ENCODE data around the gene CARMIL3. TPM values are rescaled to one million over a fixed set of nuclear protein-coding genes. Genes with fewer than 3 reads are reported as not detected.

The CARMIL3 gene
- total and polyA plus RNA-seq, 2 experiments from 2014 or later: 3.7 to 11.8 TPM

DNA sequence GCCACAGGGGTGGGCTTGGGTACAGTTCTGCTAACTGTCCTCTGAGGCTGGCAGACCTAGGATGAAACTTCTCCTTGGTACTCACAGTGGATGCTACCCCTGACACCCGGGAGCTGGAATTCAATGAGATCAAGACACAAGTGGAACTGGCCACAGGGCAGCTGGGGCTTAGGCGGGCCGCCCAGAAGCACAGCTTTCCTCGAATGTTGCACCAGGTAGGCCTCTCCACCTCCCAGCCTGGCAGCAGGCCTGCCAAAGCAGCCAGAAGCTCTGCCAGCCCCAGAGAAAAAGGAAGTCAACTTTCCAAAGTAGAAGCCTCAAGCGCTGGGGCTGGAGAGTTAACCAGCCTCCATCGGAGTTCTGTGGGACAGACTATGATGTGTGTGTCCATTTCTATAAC, 65.4 kb downstream of the CARMIL3 start (continued):
- TF ChIP-seq, protein P1, sequence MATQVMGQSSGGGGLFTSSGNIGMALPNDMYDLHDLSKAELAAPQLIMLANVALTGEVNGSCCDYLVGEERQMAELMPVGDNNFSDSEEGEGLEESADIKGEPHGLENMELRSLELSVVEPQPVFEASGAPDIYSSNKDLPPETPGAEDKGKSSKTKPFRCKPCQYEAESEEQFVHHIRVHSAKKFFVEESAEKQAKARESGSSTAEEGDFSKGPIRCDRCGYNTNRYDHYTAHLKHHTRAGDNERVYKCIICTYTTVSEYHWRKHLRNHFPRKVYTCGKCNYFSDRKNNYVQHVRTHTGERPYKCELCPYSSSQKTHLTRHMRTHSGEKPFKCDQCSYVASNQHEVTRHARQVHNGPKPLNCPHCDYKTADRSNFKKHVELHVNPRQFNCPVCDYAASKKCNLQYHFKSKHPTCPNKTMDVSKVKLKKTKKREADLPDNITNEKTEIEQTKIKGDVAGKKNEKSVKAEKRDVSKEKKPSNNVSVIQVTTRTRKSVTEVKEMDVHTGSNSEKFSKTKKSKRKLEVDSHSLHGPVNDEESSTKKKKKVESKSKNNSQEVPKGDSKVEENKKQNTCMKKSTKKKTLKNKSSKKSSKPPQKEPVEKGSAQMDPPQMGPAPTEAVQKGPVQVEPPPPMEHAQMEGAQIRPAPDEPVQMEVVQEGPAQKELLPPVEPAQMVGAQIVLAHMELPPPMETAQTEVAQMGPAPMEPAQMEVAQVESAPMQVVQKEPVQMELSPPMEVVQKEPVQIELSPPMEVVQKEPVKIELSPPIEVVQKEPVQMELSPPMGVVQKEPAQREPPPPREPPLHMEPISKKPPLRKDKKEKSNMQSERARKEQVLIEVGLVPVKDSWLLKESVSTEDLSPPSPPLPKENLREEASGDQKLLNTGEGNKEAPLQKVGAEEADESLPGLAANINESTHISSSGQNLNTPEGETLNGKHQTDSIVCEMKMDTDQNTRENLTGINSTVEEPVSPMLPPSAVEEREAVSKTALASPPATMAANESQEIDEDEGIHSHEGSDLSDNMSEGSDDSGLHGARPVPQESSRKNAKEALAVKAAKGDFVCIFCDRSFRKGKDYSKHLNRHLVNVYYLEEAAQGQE (IDR thresholded peaks at IDR 0.05; ENCODE audit: unreplicated experiment): no peak
- TF ChIP-seq ZNF331 (CRISPR knock-in tag; IDR thresholded peaks at IDR 0.05; ENCODE audit: low read depth): no peak
- TF ChIP-seq EZH2 (IDR thresholded peaks at IDR 0.05; ENCODE audit: low read depth, unreplicated experiment): no peak

Other genes starting within 250 kb of the CARMIL3 start
- gene DHRS4, start 98.2 kb upstream of the CARMIL3 start, total RNA-seq (2014; rRNA removed; shearing (Covaris generic)): 15.1 and 16.6 TPM in 2 replicates
- gene DHRS4, start 98.2 kb upstream of the CARMIL3 start, polyA plus RNA-seq (2016; fragmentation: Nextera tagmentation; extraction: Ambion mirVana): 16.7 and 18.4 TPM in 2 replicates
- 6.2 and 6.7 TPM in 2 replicates for gene DHRS4L2, start 63.1 kb upstream of the CARMIL3 start, total RNA-seq (2014; rRNA removed; shearing (Covaris generic))
- gene DHRS4L2, start 63.1 kb upstream of the CARMIL3 start, polyA plus RNA-seq (2016; fragmentation: Nextera tagmentation; extraction: Ambion mirVana): 12.9 and 14.3 TPM in 2 replicates
- gene CPNE6, start 19.6 kb downstream of the CARMIL3 start, total RNA-seq (2014; rRNA removed; shearing (Covaris generic)): not detected in 2 replicates
- gene CPNE6, start 19.6 kb downstream of the CARMIL3 start, polyA plus RNA-seq (2016; fragmentation: Nextera tagmentation; extraction: Ambion mirVana): 0.16 TPM in 1 of 2 replicates, not detected in the other
- 103 and 112 TPM in 2 replicates for gene PCK2, start 42.3 kb downstream of the CARMIL3 start, total RNA-seq (2014; rRNA removed; shearing (Covaris generic))
- 53.5 and 57.9 TPM in 2 replicates for gene PCK2, start 42.3 kb downstream of the CARMIL3 start, polyA plus RNA-seq (2016; fragmentation: Nextera tagmentation; extraction: Ambion mirVana)
- 78.7 and 93.2 TPM in 2 replicates for gene DCAF11, start 62.8 kb downstream of the CARMIL3 start, total RNA-seq (2014; rRNA removed; shearing (Covaris generic))
- gene DCAF11, start 62.8 kb downstream of the CARMIL3 start, polyA plus RNA-seq (2016; fragmentation: Nextera tagmentation; extraction: Ambion mirVana): 18.6 and 19.0 TPM in 2 replicates
- gene NRL, start 62.9 kb downstream of the CARMIL3 start, total RNA-seq (2014; rRNA removed; shearing (Covaris generic)): 2.2 and 5.2 TPM in 2 replicates
- gene NRL, start 62.9 kb downstream of the CARMIL3 start, polyA plus RNA-seq (2016; fragmentation: Nextera tagmentation; extraction: Ambion mirVana): 1.4 and 1.8 TPM in 2 replicates
- not detected in 2 replicates for gene FITM1, start 78.7 kb downstream of the CARMIL3 start, total RNA-seq (2014; rRNA removed; shearing (Covaris generic))
- gene FITM1, start 78.7 kb downstream of the CARMIL3 start, polyA plus RNA-seq (2016; fragmentation: Nextera tagmentation; extraction: Ambion mirVana): 0.53 and 0.57 TPM in 2 replicates
- 53.9 and 61.1 TPM in 2 replicates for gene PSME1, start 84.2 kb downstream of the CARMIL3 start, total RNA-seq (2014; rRNA removed; shearing (Covaris generic))
- gene PSME1, start 84.2 kb downstream of the CARMIL3 start, polyA plus RNA-seq (2016; fragmentation: Nextera tagmentation; extraction: Ambion mirVana): 215 and 220 TPM in 2 replicates
- 20.1 and 30.0 TPM in 2 replicates for gene EMC9, start 89.6 kb downstream of the CARMIL3 start, total RNA-seq (2014; rRNA removed; shearing (Covaris generic))
- 64.2 and 64.9 TPM in 2 replicates for gene EMC9, start 89.6 kb downstream of the CARMIL3 start, polyA plus RNA-seq (2016; fragmentation: Nextera tagmentation; extraction: Ambion mirVana)
- 54.0 and 59.9 TPM in 2 replicates for gene PSME2, start 94.6 kb downstream of the CARMIL3 start, total RNA-seq (2014; rRNA removed; shearing (Covaris generic))
- 246 and 259 TPM in 2 replicates for gene PSME2, start 94.6 kb downstream of the CARMIL3 start, polyA plus RNA-seq (2016; fragmentation: Nextera tagmentation; extraction: Ambion mirVana)
- gene RNF31, start 95.5 kb downstream of the CARMIL3 start, total RNA-seq (2014; rRNA removed; shearing (Covaris generic)): 54.8 and 86.4 TPM in 2 replicates
- 84.1 and 87.4 TPM in 2 replicates for gene RNF31, start 95.5 kb downstream of the CARMIL3 start, polyA plus RNA-seq (2016; fragmentation: Nextera tagmentation; extraction: Ambion mirVana)
- gene IRF9, start 109.3 kb downstream of the CARMIL3 start, total RNA-seq (2014; rRNA removed; shearing (Covaris generic)): 8.2 and 9.2 TPM in 2 replicates
- gene IRF9, start 109.3 kb downstream of the CARMIL3 start, polyA plus RNA-seq (2016; fragmentation: Nextera tagmentation; extraction: Ambion mirVana): 8.4 and 11.1 TPM in 2 replicates
- 23.6 and 25.7 TPM in 2 replicates for gene REC8, start 120.1 kb downstream of the CARMIL3 start, total RNA-seq (2014; rRNA removed; shearing (Covaris generic))
- 36.8 and 38.8 TPM in 2 replicates for gene REC8, start 120.1 kb downstream of the CARMIL3 start, polyA plus RNA-seq (2016; fragmentation: Nextera tagmentation; extraction: Ambion mirVana)
- gene IPO4, start 136.8 kb downstream of the CARMIL3 start, total RNA-seq (2014; rRNA removed; shearing (Covaris generic)): 84.2 and 105 TPM in 2 replicates
- gene IPO4, start 136.8 kb downstream of the CARMIL3 start, polyA plus RNA-seq (2016; fragmentation: Nextera tagmentation; extraction: Ambion mirVana): 34.2 and 34.3 TPM in 2 replicates
- gene TM9SF1, start 143.4 kb downstream of the CARMIL3 start, total RNA-seq (2014; rRNA removed; shearing (Covaris generic)): 25.6 and 27.5 TPM in 2 replicates
- gene TM9SF1, start 143.4 kb downstream of the CARMIL3 start, polyA plus RNA-seq (2016; fragmentation: Nextera tagmentation; extraction: Ambion mirVana): 10.7 and 12.6 TPM in 2 replicates
- gene TSSK4, start 153.7 kb downstream of the CARMIL3 start, total RNA-seq (2014; rRNA removed; shearing (Covaris generic)): 0.66 and 1.0 TPM in 2 replicates
- 0.70 and 0.84 TPM in 2 replicates for gene TSSK4, start 153.7 kb downstream of the CARMIL3 start, polyA plus RNA-seq (2016; fragmentation: Nextera tagmentation; extraction: Ambion mirVana)
- gene CHMP4A, start 161.5 kb downstream of the CARMIL3 start, total RNA-seq (2014; rRNA removed; shearing (Covaris generic)): 10.6 and 19.3 TPM in 2 replicates
- gene CHMP4A, start 161.5 kb downstream of the CARMIL3 start, polyA plus RNA-seq (2016; fragmentation: Nextera tagmentation; extraction: Ambion mirVana): 30.1 and 36.9 TPM in 2 replicates
- 9.6 and 9.8 TPM in 2 replicates for gene MDP1, start 164.1 kb downstream of the CARMIL3 start, total RNA-seq (2014; rRNA removed; shearing (Covaris generic))
- gene MDP1, start 164.1 kb downstream of the CARMIL3 start, polyA plus RNA-seq (2016; fragmentation: Nextera tagmentation; extraction: Ambion mirVana): 24.7 and 31.1 TPM in 2 replicates
- gene NEDD8, start 180.4 kb downstream of the CARMIL3 start, total RNA-seq (2014; rRNA removed; shearing (Covaris generic)): 130 and 172 TPM in 2 replicates
- gene NEDD8, start 180.4 kb downstream of the CARMIL3 start, polyA plus RNA-seq (2016; fragmentation: Nextera tagmentation; extraction: Ambion mirVana): 401 and 418 TPM in 2 replicates
- gene GMPR2, start 180.9 kb downstream of the CARMIL3 start, total RNA-seq (2014; rRNA removed; shearing (Covaris generic)): 60.6 and 67.0 TPM in 2 replicates
- 70.6 TPM in 2 replicates for gene GMPR2, start 180.9 kb downstream of the CARMIL3 start, polyA plus RNA-seq (2016; fragmentation: Nextera tagmentation; extraction: Ambion mirVana)
- gene TINF2, start 190.6 kb downstream of the CARMIL3 start, total RNA-seq (2014; rRNA removed; shearing (Covaris generic)): 24.6 and 36.0 TPM in 2 replicates
- 22.0 and 24.1 TPM in 2 replicates for gene TINF2, start 190.6 kb downstream of the CARMIL3 start, polyA plus RNA-seq (2016; fragmentation: Nextera tagmentation; extraction: Ambion mirVana)
- 0.39 and 0.63 TPM in 2 replicates for gene TGM1, start 211.2 kb downstream of the CARMIL3 start, total RNA-seq (2014; rRNA removed; shearing (Covaris generic))
- 0.31 and 0.42 TPM in 2 replicates for gene TGM1, start 211.2 kb downstream of the CARMIL3 start, polyA plus RNA-seq (2016; fragmentation: Nextera tagmentation; extraction: Ambion mirVana)
- 18.8 and 20.7 TPM in 2 replicates for gene RABGGTA, start 219.6 kb downstream of the CARMIL3 start, total RNA-seq (2014; rRNA removed; shearing (Covaris generic))
- 17.6 and 25.2 TPM in 2 replicates for gene RABGGTA, start 219.6 kb downstream of the CARMIL3 start, polyA plus RNA-seq (2016; fragmentation: Nextera tagmentation; extraction: Ambion mirVana)
- 15.4 and 22.7 TPM in 2 replicates for gene DHRS1, start 247.8 kb downstream of the CARMIL3 start, total RNA-seq (2014; rRNA removed; shearing (Covaris generic))
- gene DHRS1, start 247.8 kb downstream of the CARMIL3 start, polyA plus RNA-seq (2016; fragmentation: Nextera tagmentation; extraction: Ambion mirVana): 15.0 and 15.4 TPM in 2 replicates
- 32.4 and 32.8 TPM in 2 replicates for gene NOP9, start 247.8 kb downstream of the CARMIL3 start, total RNA-seq (2014; rRNA removed; shearing (Covaris generic))
- gene NOP9, start 247.8 kb downstream of the CARMIL3 start, polyA plus RNA-seq (2016; fragmentation: Nextera tagmentation; extraction: Ambion mirVana): 7.9 and 8.2 TPM in 2 replicates